GM18868 (cell line): Measurements from ENCODE around the gene CPEB3.
"Not testable (repeated sequence)": the region's sequence is repeated elsewhere in the genome, so short reads cannot be mapped to it uniquely, and the experiment has no call there.

Experiments
- ATAC-seq: cut with Tn5 transposase; IDR thresholded peaks from one replicate; pipeline ENCODE4 v1.9.1; 2021; ENCODE audit warnings: mild to moderate bottlenecking, moderate library complexity; ENCODE audit not compliant: unreplicated experiment

The CPEB3 gene

DNA sequence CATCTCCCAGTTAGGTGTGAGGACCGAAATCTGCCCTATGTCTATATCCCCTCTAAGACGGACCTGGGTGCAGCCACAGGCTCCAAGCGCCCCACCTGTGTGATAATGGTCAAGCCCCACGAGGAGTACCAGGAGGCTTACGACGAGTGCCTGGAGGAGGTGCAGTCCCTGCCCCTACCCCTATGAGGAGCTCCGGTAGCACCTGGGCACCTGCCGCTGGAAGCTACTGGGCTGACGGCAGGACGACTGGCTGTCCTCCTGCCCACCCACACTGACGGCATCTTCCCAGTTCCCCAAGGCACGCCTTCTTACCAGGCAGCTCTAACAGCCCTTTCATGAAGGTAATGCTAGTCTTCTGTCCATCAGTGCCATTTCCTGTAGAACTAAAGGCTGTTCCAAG, 74.3 kb downstream of the CPEB3 start:
- not testable (repeated sequence) for ATAC-seq

- ATAC-seq: not testable (repeated sequence)
Observed at GRCh38 chr10:92215222-92215621, 75.7 kb downstream of the CPEB3 start.

- ATAC-seq: no peak
Observed at GRCh38 chr10:92213049-92213448, 77.8 kb downstream of the CPEB3 start.

GRCh38 chr10:92208736-92209135, 82.1 kb downstream of the CPEB3 start:
- no peak for ATAC-seq

DNA sequence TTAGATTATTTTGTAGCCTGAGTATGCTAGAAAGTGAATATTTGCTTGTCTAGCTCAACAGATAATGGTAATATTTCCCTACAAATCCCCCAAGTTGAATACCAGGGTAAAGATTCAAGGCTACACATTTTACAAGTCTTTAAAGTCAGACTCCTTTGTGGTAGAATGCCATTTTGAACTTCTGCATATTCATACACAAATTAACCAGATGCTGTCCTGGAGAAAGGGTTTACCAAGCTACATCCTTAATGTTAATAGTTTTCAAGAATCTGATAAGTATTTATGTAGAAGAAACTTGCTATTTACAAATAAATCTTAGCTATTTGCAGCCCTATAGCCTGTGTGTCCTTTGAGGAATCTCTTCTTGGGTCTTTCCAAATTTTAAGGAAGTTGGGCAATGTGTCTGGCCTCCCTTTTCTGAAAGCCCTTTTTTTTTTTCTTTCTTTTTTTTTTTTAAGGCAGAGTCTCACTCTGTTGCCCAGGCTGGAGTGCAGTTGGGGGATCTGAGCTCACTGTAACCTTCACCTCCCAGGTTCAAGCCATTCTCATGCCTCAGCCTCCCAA, 82.6 kb downstream of the CPEB3 start:
- no peak for ATAC-seq

- ATAC-seq: no peak
Observed at GRCh38 chr10:92207061-92207460, 83.8 kb downstream of the CPEB3 start.

GRCh38 chr10:92203919-92204623, 86.8 kb downstream of the CPEB3 start:
- ATAC-seq: no peak

DNA sequence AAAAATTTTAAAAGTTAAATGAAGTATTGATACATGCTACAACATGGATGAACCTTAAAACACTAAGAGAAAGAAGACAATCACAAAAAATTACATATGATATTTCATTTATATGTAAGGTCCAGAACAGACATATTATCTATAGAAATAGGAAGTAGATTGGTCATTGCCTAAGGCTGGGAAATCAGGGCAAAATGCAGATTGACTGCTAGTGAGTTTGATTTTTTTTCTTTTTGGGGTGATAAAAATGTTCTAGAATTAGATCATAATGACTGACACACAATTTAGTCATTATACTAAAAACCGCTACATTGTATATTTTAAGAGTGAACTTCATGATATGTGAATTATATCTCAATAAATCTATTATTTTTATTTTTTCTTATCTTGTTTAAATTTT, 88.3 kb downstream of the CPEB3 start:
- ATAC-seq: no peak

DNA sequence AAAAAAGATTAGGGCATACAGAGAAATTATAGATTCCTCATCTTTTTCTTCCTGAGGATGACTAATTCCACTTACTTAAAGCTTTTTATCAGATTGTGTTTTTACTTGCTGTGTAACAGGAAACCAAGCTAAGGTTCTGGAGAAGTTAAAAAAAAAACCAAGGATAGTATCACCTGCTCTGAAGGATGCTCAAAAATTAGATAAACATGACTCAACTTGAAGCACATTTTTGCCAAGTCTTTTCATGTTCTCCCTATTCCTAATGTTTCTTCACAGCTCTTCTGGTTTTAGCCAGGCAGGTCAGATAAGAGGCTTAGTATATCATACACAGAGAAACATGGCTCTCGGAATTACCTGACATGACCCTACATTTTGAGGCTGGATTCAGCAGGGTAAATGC, 90.3 kb downstream of the CPEB3 start:
- no peak for ATAC-seq

DNA sequence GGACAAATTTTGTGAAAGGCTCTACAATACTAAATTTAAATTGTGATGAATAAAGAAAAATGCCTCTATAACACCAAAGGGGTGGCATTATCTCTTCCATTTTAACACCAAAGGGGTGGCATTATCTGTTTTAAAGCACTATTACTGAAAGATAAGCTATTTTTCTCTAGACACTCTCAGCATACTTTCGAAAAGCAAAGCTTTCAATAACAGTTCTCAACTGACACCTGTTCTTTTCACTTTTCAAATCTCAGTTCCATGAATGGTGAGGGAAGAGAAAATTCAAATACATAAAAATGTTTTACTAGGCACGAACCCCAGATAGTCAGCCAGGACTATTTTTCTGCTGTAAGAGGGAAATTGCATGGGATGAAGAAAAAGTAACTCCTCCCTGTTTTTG, 103.8 kb downstream of the CPEB3 start:
- ATAC-seq: no peak

GRCh38 chr10:92184977-92185376, 105.9 kb downstream of the CPEB3 start:
- ATAC-seq: no peak

DNA sequence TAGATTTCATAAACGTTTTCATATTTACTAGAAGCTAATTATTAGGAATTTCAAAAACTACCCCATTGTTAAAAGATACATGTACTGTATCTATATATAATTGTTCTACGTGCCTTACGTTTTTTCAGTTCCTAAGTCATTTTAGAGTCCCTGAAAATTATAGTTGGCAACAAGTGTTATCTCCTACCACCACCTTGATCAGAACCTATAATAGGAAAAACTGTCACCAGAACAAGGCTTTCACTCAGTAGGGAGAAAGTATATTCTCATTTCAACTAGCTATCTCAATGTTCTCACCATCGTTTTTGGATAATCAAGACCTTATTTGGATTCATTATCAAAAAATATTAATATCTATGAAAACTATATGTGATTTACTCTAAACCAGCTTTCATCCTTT, 107.7 kb downstream of the CPEB3 start:
- no peak for ATAC-seq

GRCh38 chr10:92181575-92181974, 109.3 kb downstream of the CPEB3 start:
- no peak for ATAC-seq

DNA sequence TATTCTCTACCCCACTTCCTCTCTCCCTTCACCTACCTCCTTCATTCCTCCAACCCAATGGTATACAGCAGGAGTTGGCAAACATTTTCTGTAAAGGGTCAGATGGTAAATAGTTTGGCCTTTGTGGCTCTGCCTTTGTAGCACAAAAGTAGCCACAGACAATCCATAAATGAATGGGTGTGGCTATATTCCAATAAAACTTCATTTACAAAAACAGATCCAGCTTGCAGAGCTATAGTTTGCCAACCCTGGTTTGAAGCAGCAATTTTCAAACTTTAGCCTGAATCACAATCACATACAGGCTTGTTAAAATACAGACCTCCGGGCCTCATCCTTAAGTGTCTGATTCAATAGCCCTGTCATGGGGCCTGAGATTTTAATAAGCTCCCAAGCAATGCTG, 110.5 kb downstream of the CPEB3 start:
- ATAC-seq: no peak

DNA sequence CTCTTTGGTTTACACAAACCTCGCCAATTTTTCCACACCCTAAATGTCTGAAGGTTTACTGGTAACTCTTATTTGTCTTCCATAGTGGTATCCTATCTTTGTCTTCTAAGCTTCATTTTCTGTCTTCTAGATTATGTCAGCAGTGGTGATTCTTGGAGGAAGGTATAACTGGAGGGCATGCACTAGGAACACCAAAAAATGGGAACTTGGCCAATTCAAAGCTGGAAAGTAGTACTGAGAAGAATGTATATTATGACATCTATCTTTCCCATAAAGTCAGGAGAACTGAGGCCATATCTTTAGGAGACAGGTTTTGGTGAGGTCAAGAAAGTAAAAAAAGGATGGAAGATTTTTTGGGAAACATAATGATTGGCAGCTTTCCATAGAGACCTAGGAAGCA, 113.3 kb downstream of the CPEB3 start:
- no peak for ATAC-seq

DNA sequence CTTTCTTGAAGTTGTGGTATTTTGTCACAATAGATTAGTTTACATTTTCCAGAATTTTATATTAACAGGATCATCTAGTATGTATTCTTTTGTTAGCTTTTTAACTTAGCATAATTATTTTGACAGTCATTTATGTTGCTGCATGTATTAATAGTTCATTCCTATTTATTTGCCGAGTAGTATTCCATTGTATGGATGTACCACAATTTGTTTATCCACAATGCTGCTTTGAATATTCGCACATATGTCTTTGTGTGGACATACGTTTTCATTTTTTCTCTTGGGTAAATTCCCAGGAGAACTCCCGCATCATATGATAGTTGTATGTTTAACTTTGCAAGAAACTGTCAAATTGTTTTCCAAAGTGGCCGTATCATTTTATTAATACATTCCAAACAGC, 115.7 kb downstream of the CPEB3 start:
- ATAC-seq: no peak

- no peak for ATAC-seq
Observed at GRCh38 chr10:92173996-92174395, 116.9 kb downstream of the CPEB3 start.

DNA sequence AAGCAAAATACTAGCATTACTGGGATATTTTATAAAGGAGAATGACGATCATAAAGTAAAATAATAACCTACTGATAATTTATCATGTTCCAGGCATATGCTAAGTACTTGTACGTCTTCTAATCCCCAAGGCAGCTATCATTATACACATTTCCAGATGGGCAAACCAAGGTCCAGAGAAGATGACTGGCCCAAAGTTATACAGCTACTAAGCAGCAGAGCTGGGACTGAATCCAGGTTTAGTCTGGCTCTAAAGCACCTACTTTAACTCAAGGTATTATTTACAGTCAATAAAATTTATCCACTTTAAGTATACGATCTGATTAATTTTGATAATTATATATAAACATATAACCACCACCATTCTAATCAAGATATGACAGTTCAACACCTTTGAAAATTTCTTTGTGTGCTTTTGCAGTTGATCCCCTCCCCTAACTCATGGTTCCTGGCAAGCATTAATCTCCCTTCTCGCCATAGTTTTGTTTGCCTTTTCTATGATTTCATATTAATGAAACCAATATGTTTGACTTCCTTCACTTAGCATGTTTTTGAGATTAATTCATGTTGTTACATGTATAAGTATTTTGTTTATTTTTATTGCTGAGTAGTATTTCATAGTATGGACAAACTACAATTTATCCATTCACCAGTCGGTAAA, 126.7 kb downstream of the CPEB3 start:
- no peak for ATAC-seq

DNA sequence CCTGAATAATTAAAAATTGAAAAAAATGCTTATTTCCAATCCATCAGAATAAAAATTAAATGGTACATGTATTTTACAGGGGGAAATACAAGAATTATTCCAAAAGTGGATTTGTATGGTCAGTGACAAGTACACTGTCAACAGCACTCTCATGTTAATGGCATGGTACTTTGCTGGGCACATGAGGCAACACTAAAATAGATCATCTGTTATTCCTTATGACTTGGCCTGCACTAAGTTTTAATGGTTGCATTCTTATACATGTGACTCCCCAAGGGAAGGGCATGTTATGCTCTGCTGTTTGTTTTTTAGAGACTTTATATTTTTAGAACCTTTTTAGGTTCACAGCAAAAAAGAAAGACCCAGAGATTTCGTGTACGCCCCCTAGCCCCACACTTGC, 128.3 kb downstream of the CPEB3 start:
- no peak for ATAC-seq

- no peak for ATAC-seq
Observed at GRCh38 chr10:92156874-92157773, 133.8 kb downstream of the CPEB3 start.

DNA sequence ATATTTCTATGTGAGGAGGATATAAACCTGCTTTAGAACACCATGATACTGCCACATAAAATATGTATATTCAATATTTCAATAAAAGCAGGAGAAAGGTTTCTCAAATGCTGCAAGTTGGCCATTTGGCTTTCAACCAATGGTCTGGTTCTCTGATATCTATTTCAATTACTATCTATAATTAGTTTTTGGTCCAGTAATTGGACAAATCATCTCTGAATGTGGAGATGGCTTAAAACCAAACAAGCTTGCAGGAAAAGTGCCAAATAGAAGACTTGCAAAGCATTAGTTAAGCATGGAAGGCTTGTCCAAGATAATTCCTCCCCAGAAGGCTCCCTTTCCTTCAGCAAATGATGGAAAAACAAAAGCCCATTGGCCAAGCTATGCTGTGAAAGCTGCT, 140.1 kb downstream of the CPEB3 start:
- ATAC-seq: no peak
